Liver (tissue), 3 donors: Measurements from ENCODE around the gene CD2.

Experiments
- CTCF ChIP-seq: fragments of 150-350 bp; IDR thresholded peaks from 2 replicates; pipeline ENCODE4 v1.5.1; 2017; ENCODE audit warnings: improper control_type of control experiment, low read depth, low read length; ENCODE audit not compliant: missing input control
- FOXA2 ChIP-seq: IDR thresholded peaks from 2 replicates; pipeline ENCODE4 v1.6.1; 2016; ENCODE audit warnings: antibody characterized with exemption
- JUND ChIP-seq, 2 donors: IDR thresholded peaks; 2 replicates each; pipeline ENCODE4 v1.6.1; 2016; ENCODE audit warnings: antibody characterized with exemption in 2 of 2
- TAF1 ChIP-seq: conservative IDR thresholded peaks from 2 replicates; pipeline ENCODE4 v1.6.1; 2016; ENCODE audit warnings: antibody characterized with exemption, mild to moderate bottlenecking
- YY1 ChIP-seq: IDR thresholded peaks from 2 replicates; pipeline ENCODE4 v1.6.1; 2016; ENCODE audit warnings: antibody characterized with exemption, mild to moderate bottlenecking
- donor health status: healthy.
- donor health status: healthy.

GRCh38 chr1:116748272-116748671, 6.0 kb upstream of the CD2 start:
- TF ChIP-seq CTCF (no peak), JUND (IDR thresholded peaks at IDR 0.05) (no peak), TAF1 (no peak), FOXA2 (no peak), YY1 (no peak)
